PFSK-1 (cell line): ENCODE measurements around the gene MGAM2.

Experiments
- FOXP2 ChIP-seq: optimal IDR thresholded peaks from 2 replicates; pipeline ENCODE3; 2011; ENCODE audit warnings: borderline replicate concordance, control low read depth, inconsistent platforms; ENCODE audit not compliant: insufficient read depth; ENCODE audit errors: extremely low read length, extremely low read depth
- TF ChIP-seq, protein P1 (sequence below), 2 experiments: IDR thresholded peaks; 2 replicates each; pipeline versions ENCODE4 v1.6.1 to v1.8.0; 2011 to 2012; ENCODE audit warnings: low read depth in 2 of 2, low read length in 2 of 2, control low read depth in 1 of 2, inconsistent platforms in 1 of 2, mild to moderate bottlenecking in 1 of 2, moderate library complexity in 1 of 2; ENCODE audit not compliant: insufficient read depth in 1 of 2

DNA sequence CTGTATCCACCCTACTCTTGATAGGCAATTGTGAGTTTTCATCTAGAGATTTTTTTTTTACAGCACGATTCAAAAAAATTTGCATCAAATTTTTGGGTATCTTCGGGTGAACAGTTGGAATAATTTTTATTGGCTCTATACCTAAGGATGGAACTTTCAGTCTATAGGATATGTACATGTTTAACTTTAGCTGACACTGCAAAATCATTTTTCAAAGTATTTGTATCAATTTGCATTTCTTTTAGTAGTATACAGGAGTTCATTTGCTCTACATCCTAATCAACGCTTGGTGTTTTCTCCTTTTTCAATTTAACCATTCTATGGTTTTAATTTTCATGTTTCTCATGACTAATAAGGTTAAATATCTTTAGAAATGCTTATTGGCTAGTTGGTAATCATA lies 11.7 kb downstream of the MGAM2 start:
- TF ChIP-seq, protein P1, sequence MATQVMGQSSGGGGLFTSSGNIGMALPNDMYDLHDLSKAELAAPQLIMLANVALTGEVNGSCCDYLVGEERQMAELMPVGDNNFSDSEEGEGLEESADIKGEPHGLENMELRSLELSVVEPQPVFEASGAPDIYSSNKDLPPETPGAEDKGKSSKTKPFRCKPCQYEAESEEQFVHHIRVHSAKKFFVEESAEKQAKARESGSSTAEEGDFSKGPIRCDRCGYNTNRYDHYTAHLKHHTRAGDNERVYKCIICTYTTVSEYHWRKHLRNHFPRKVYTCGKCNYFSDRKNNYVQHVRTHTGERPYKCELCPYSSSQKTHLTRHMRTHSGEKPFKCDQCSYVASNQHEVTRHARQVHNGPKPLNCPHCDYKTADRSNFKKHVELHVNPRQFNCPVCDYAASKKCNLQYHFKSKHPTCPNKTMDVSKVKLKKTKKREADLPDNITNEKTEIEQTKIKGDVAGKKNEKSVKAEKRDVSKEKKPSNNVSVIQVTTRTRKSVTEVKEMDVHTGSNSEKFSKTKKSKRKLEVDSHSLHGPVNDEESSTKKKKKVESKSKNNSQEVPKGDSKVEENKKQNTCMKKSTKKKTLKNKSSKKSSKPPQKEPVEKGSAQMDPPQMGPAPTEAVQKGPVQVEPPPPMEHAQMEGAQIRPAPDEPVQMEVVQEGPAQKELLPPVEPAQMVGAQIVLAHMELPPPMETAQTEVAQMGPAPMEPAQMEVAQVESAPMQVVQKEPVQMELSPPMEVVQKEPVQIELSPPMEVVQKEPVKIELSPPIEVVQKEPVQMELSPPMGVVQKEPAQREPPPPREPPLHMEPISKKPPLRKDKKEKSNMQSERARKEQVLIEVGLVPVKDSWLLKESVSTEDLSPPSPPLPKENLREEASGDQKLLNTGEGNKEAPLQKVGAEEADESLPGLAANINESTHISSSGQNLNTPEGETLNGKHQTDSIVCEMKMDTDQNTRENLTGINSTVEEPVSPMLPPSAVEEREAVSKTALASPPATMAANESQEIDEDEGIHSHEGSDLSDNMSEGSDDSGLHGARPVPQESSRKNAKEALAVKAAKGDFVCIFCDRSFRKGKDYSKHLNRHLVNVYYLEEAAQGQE (IDR thresholded peaks at IDR 0.05; ENCODE audit: insufficient read depth in 1 of 2, low read depth in 2 of 2, low read length in 2 of 2) = no peak
- no peak for TF ChIP-seq FOXP2
